H9 (cell line): ENCODE data around the gene DPYSL5. TPM values are rescaled to one million over a fixed set of nuclear protein-coding genes. Genes with fewer than 3 reads are reported as not detected.

Experiments
- DNase-seq: peaks from one replicate; pipeline ENCODE4 v3.0.0-alpha.2; 2017
- H2AFZ ChIP-seq: one replicate; pipeline ENCODE4 v1.6.1; 2013; ENCODE audit warnings: mild to moderate bottlenecking, low read length, control low read depth, moderate library complexity
- H2AK5ac ChIP-seq: 2 replicates; pipeline ENCODE4 v1.6.1; 2013; ENCODE audit warnings: low read length, control low read depth, mixed read lengths; ENCODE audit not compliant: insufficient read length
- H2BK120ac ChIP-seq: one replicate; pipeline ENCODE4 v1.6.1; 2013; ENCODE audit warnings: low read depth, mild to moderate bottlenecking, low read length, control low read depth, inconsistent platforms; ENCODE audit not compliant: poor library complexity, severe bottlenecking
- H2BK12ac ChIP-seq: 2 replicates; pipeline ENCODE4 v1.6.1; 2013; ENCODE audit warnings: low read length, control low read depth, mixed read lengths, low read depth; ENCODE audit not compliant: insufficient read length
- H2BK15ac ChIP-seq: 2 replicates; pipeline ENCODE4 v1.6.1; 2013; ENCODE audit warnings: low read depth, low read length, control low read depth
- H2BK20ac ChIP-seq: one replicate; pipeline ENCODE4 v1.6.1; 2013; ENCODE audit warnings: low read depth, mild to moderate bottlenecking, low read length, control low read depth, inconsistent platforms; ENCODE audit not compliant: poor library complexity, severe bottlenecking
- H2BK5ac ChIP-seq: 2 replicates; pipeline ENCODE4 v1.6.1; 2013; ENCODE audit warnings: low read length, control low read depth, mixed read lengths; ENCODE audit not compliant: insufficient read length
- H3K14ac ChIP-seq: 2 replicates; pipeline ENCODE4 v1.6.1; 2013; ENCODE audit warnings: low read length, control low read depth; ENCODE audit not compliant: insufficient read depth
- H3K18ac ChIP-seq: 2 replicates; pipeline ENCODE4 v1.6.1; 2013; ENCODE audit warnings: low read depth, mild to moderate bottlenecking, mixed read lengths, low read length, control low read depth; ENCODE audit not compliant: insufficient read length
- H3K23ac ChIP-seq: 2 replicates; pipeline ENCODE4 v1.6.1; 2013; ENCODE audit warnings: low read length, control low read depth, mixed read lengths, low read depth; ENCODE audit not compliant: insufficient read length
- H3K23me2 ChIP-seq: 2 replicates; pipeline ENCODE4 v1.6.1; 2013; ENCODE audit warnings: low read depth, mild to moderate bottlenecking, mixed read lengths, low read length, control low read depth; ENCODE audit not compliant: insufficient read length, poor library complexity, severe bottlenecking
- H3K27ac ChIP-seq: 2 replicates; pipeline ENCODE4 v1.5.1; 2013; ENCODE audit warnings: low read length, control low read depth, mixed read lengths, low read depth; ENCODE audit not compliant: insufficient read length
- H3K27me3 ChIP-seq: 2 replicates; pipeline ENCODE4 v1.6.1; 2013; ENCODE audit warnings: low read length, control low read depth, inconsistent platforms; ENCODE audit not compliant: insufficient read depth
- H3K4ac ChIP-seq: 2 replicates; pipeline ENCODE4 v1.6.1; 2013; ENCODE audit warnings: low read depth, mild to moderate bottlenecking, control low read depth, inconsistent platforms, low read length, moderate library complexity
- H3K4me1 ChIP-seq: 2 replicates; pipeline ENCODE4 v1.6.1; 2013; ENCODE audit warnings: low read length, control low read depth, inconsistent platforms; ENCODE audit not compliant: insufficient read depth
- H3K4me2 ChIP-seq: 2 replicates; pipeline ENCODE4 v1.6.1; 2013; ENCODE audit warnings: low read length, control low read depth, mixed read lengths; ENCODE audit not compliant: insufficient read length, insufficient read depth
- H3K56ac ChIP-seq: 2 replicates; pipeline ENCODE4 v1.6.1; 2013; ENCODE audit warnings: low read depth, mild to moderate bottlenecking, mixed read lengths, low read length, control low read depth; ENCODE audit not compliant: insufficient read length
- H3K79me1 ChIP-seq: 2 replicates; pipeline ENCODE4 v1.6.1; 2013; ENCODE audit warnings: low read depth, mild to moderate bottlenecking, moderate library complexity, low read length, control low read depth, inconsistent platforms; ENCODE audit not compliant: insufficient read depth, poor library complexity, severe bottlenecking
- H3K79me2 ChIP-seq: 2 replicates; pipeline ENCODE4 v1.6.1; 2013; ENCODE audit warnings: low read length, control low read depth, inconsistent platforms; ENCODE audit not compliant: insufficient read depth
- H3K9ac ChIP-seq: 2 replicates; pipeline ENCODE4 v1.6.1; 2013; ENCODE audit warnings: low read length, control low read depth, mixed read lengths; ENCODE audit not compliant: insufficient read length; ENCODE audit errors: extremely low read depth
- H3K9me3 ChIP-seq: one replicate; pipeline ENCODE4 v1.6.1; 2013; ENCODE audit warnings: low read depth, low read length, inconsistent platforms; ENCODE audit not compliant: control insufficient read depth
- H3T11ph ChIP-seq: one replicate; pipeline ENCODE4 v1.6.1; 2013; ENCODE audit warnings: mild to moderate bottlenecking, low read length, control low read depth, inconsistent platforms
- H4K20me1 ChIP-seq: one replicate; pipeline ENCODE4 v1.6.1; 2013; ENCODE audit not compliant: control insufficient read depth, insufficient read length, insufficient read depth
- H4K5ac ChIP-seq: 2 replicates; pipeline ENCODE4 v1.6.1; 2013; ENCODE audit warnings: low read depth, mild to moderate bottlenecking, mixed read lengths, low read length, control low read depth; ENCODE audit not compliant: insufficient read length
- H4K8ac ChIP-seq: replicated peaks from 2 replicates; pipeline ENCODE4 v1.6.1; 2013; ENCODE audit warnings: low read length, control low read depth, mixed read lengths, low read depth; ENCODE audit not compliant: insufficient read length
- H4K91ac ChIP-seq: 2 replicates; pipeline ENCODE4 v1.6.1; 2013; ENCODE audit warnings: low read depth, mild to moderate bottlenecking, moderate library complexity, mixed read lengths, low read length, control low read depth; ENCODE audit not compliant: insufficient read length
- H3K27ac Mint-ChIP-seq, 3 experiments: 2 replicates in 2 of 3; 3 replicates in 1 of 3; pipeline ENCODE4 v1.8.0; 2020 to 2021; ENCODE audit warnings: mixed read lengths in 3 of 3, mild to moderate bottlenecking in 1 of 3, moderate library complexity in 1 of 3
- H3K27me3 Mint-ChIP-seq: 2 replicates; pipeline ENCODE4 v1.8.0; 2021; ENCODE audit warnings: low read depth, mild to moderate bottlenecking, moderate library complexity, mixed read lengths
- H3K36me3 Mint-ChIP-seq, 3 experiments: 2 replicates in 2 of 3; 3 replicates in 1 of 3; pipeline ENCODE4 v1.8.0; 2020 to 2021; ENCODE audit warnings: low read depth in 3 of 3, mixed read lengths in 3 of 3; ENCODE audit not compliant: insufficient read depth in 1 of 3
- H3K4me1 Mint-ChIP-seq, 2 experiments: 2 replicates each; pipeline ENCODE4 v1.8.0; 2020; ENCODE audit warnings: mixed read lengths in 2 of 2
- H3K4me3 Mint-ChIP-seq, 2 experiments: 2 replicates in 1 of 2; 3 replicates in 1 of 2; pipeline ENCODE4 v1.8.0; 2020 to 2021; ENCODE audit warnings: mild to moderate bottlenecking in 2 of 2, mixed read lengths in 2 of 2, moderate library complexity in 1 of 2
- H3K9me3 Mint-ChIP-seq, 2 experiments: 2 replicates in 1 of 2; 3 replicates in 1 of 2; pipeline ENCODE4 v1.8.0; 2020; ENCODE audit warnings: mild to moderate bottlenecking in 2 of 2, mixed read lengths in 2 of 2, moderate library complexity in 1 of 2
- CTCF ChIP-seq: fragments of 200-600 bp; sonication (generic); conservative IDR thresholded peaks from 3 replicates; pipeline ENCODE4 v1.8.0; 2021; ENCODE audit warnings: antibody characterized with exemption, mild to moderate bottlenecking
- WGBS: extraction: QIAGEN DNeasy Blood & Tissue Kit; methylation state at CpG from one replicate; pipeline ENCODE4 v1.1.7; 2013; ENCODE audit warnings: missing lambda C conversion rate, low lambda C conversion rate, mixed read lengths; ENCODE audit not compliant: insufficient read length; ENCODE audit errors: extremely low coverage; 5-methylcytosine and 5-hydroxymethylcytosine counted together
- total RNA-seq: library from RNA; stranded (reverse); gene quantifications from 2 replicates; pipeline ENCODE4 v1.2.1, GENCODE V29; 2021

Gene DPYSL5
- total RNA-seq, 1 experiment from 2014 or later, result 6.4 TPM

- Histone ChIP-seq H2AK5ac (no peak overlapping the region), H4K91ac (no peak overlapping the region), H3K27me3 (no peaks in the 10 kb centered on the region), H3K56ac (no peak overlapping the region), H2BK20ac (no peak overlapping the region), H3K79me2 (no peaks in the 10 kb centered on the region), H4K8ac (no peak overlapping the region), H3K4ac (no peak overlapping the region), H2BK12ac (no peak overlapping the region), H3K9ac (no peak overlapping the region), H3K23me2 (peaks cover 3% of the 10 kb centered on the region), H4K5ac (no peak overlapping the region), H2BK15ac (no peak overlapping the region), H4K20me1 (no peaks in the 10 kb centered on the region), H2BK120ac (no peak overlapping the region), H3T11ph (no peak overlapping the region), H3K27ac (no peak overlapping the region), H3K4me2 (no peak overlapping the region), H3K23ac (no peak overlapping the region), H3K18ac (no peak overlapping the region), H2AFZ (no peak overlapping the region), H3K79me1 (no peaks in the 10 kb centered on the region), H3K14ac (no peak overlapping the region), H3K4me1 (peaks cover 2% of the 10 kb centered on the region; the same call in 1 of the 2 replicates), H2BK5ac (no peak overlapping the region), H3K9me3 (no peaks in the 10 kb centered on the region)
- Mint-ChIP-seq H3K4me1 (peaks cover 0 to 13% of the 10 kb centered on the region in 2 experiments), H3K36me3 (peaks cover 0 to 14% (median 4%) of the 10 kb centered on the region in 3 experiments; a peak in 3 of 7 replicates), H3K9me3 (no peaks in the 10 kb centered on the region; a peak in 1 of 5 replicates), H3K4me3 (no peak overlapping the region), H3K27ac (no peak overlapping the region), H3K27me3 (peaks cover 3% of the 10 kb centered on the region)
- no CpG with 5 or more reads among the region's 2 CpGs for WGBS
- no peak for TF ChIP-seq CTCF
- no peak for DNase-seq
Measured at GRCh38 chr2:26913606-26913998, 65.7 kb downstream of the DPYSL5 start.
